HG02763 (cell line): ENCODE data around the gene DCAKD.

Source experiments
- ATAC-seq: cut with Tn5 transposase; IDR thresholded peaks from one replicate; pipeline ENCODE4 v1.9.1; 2021; ENCODE audit warnings: mild to moderate bottlenecking, moderate library complexity; ENCODE audit not compliant: unreplicated experiment

The DCAKD gene

GRCh38 chr17:45006927-45007461, 44.4 kb downstream of the DCAKD start:
- no peak for ATAC-seq

- ATAC-seq, result no peak
These were observed 45.7 kb downstream of the DCAKD start for GRCh38 chr17:45005700-45006099.

GRCh38 chr17:45004388-45004787, 47.0 kb downstream of the DCAKD start:
- ATAC-seq, result no peak

- no peak for ATAC-seq
These were observed 47.6 kb downstream of the DCAKD start for GRCh38 chr17:45003877-45004276.

DNA sequence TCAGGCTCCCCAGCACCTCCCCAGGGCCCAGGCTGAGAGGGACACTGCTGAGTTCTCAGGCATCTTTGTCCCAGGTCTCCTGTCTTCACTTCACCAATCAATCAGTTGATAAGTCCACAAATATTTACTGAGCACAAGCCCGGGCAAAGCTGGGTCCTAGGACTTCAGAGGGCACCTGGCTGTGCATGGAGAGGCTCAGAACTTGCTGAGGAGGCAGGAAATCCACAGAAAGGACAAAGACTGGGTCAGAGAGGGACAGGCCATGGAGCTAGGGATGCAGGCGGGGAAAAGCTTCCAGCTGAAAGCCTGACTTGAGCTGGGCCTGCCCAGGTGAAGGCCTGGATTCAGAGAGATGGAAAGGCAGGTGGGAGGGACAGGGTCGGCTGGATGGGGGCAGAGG, 50.1 kb downstream of the DCAKD start:
- no peak for ATAC-seq

- ATAC-seq, result no peak
These were observed 52.0 kb downstream of the DCAKD start for GRCh38 chr17:44999433-44999832.

GRCh38 chr17:44998646-44999045, 52.8 kb downstream of the DCAKD start:
- no peak for ATAC-seq

- no peak for ATAC-seq
These were observed 53.5 kb downstream of the DCAKD start for GRCh38 chr17:44997733-44998520.

DNA sequence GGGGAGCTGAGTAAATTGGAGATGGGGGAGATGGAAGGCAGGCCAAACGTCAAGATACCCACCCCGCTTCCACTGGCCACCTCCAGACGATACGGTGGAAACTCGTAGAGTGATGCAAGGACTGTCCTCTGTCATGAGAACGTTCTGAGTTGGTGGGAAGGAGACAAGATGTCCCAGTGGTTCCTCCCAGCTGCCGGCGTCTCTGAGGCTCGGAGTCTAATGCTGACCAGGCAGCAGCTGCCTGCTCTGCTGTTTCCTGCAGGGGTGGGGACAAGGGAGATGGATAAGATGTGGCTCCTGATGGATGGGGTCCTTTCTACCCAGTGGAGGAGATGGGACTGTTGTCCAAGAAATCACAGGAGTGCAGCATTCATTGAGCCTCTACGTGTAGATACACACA, 55.1 kb downstream of the DCAKD start:
- ATAC-seq, result no peak

GRCh38 chr17:44995436-44996001, 55.9 kb downstream of the DCAKD start:
- ATAC-seq, result no peak

- ATAC-seq, result no peak
These were observed 59.0 kb downstream of the DCAKD start for GRCh38 chr17:44992242-44992939.

DNA sequence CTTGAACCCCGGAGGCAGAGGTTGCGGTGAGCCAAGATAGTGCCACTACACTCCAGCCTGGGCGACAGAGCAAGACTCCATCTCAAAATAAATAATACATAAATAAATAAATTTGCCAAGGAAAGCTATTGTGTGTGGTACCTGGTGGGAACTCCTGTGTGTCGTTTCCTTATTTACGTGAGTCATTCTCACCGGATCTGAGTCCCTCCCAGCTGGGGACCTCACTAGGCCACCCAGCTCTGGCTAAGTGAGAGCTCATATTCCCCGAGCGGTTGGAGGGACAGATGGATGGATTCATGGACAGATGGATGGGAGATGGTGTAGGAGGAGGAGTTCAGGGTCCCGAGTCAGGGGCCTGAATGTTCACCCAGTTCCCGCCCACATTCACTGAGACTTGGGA, 60.4 kb downstream of the DCAKD start:
- ATAC-seq, result no peak

- ATAC-seq, result no peak
These were observed 61.8 kb downstream of the DCAKD start for GRCh38 chr17:44989552-44990138.

- no peak for ATAC-seq
These were observed 63.1 kb downstream of the DCAKD start for GRCh38 chr17:44988044-44988942.

DNA sequence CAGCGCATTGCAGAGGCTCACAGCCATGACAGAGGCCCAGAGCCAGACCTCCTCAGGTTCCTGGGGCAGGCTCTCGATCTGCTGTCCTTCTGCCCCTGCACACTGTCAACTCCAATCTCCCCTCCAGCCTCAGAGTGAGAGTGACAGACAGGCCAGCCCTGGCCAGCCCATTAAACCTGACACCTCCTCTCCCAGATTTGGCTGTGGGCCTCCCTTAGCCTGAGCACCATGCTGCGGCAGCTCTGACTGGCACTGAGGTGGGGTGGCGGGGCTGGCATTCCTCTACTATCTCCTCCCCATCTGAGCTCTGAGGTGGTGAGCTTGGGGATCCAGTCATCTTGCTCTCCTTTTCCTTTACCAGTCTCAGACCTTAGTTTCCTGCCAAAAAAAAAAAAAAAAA, 67.9 kb downstream of the DCAKD start:
- no peak for ATAC-seq

DNA sequence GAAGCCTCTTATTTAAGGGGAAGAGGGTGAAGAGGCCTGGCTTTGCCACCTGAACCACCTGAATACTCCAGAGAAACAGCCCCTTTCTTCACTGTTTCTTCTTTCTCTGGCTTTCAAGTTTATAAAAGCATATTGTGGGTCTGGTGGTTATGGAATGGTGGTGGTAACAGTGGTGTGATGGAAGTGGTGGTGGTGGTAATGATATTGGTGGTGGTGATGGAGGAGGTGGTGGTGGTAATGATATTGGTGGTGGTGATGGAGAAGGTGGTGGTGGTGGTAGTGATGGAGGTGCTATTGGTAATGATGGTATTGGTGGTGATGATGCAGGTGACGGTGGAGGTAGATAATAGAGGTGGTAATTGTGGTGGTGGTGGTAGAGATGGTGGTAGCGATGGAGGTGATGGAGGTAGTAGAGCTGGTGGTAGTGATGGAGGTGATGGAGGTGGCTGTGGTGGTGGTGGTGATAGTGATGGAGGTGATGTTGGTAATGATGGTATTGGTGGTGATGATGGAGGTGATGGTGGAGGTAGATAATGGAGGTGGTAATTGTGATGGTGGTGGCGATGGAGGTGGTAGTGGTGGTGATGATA, 69.2 kb downstream of the DCAKD start:
- no peak for ATAC-seq

DNA sequence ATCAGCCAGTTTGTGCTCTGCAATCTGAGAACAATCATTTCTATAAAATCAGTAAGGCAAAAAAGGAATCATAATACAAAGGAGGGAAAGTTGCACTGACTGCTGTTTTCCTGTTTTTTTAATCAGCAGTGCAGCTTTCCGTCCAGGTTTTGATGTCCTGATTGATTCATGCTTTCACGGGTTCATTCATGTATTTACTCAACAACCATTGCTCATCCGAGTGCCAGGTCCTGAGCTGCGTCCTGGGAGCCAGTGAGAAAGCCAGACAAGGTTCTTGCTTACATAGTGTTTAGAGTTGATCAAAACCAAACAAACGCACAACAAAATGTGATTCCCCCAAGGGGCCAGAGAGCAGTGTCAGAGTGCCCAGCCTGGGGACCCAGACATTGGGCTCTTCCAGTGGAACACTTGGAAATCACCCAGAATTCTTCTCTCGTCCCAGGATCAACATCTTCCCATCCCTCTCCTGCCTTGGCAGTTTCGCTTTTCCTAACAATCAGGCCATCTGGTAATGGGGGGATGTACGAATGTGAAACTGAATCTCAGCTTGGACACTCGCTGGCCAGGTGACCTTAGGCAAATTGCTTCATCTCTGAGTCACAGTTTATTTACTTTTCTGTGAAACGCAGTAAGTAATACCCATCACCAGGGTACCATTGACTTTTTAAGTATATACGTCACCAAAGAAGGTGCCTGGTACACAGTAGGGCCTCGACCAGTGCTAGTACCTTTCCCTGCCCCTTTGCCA, 70.0 kb downstream of the DCAKD start:
- no peak for ATAC-seq

GRCh38 chr17:44979426-44979995, 71.9 kb downstream of the DCAKD start:
- no peak for ATAC-seq

DNA sequence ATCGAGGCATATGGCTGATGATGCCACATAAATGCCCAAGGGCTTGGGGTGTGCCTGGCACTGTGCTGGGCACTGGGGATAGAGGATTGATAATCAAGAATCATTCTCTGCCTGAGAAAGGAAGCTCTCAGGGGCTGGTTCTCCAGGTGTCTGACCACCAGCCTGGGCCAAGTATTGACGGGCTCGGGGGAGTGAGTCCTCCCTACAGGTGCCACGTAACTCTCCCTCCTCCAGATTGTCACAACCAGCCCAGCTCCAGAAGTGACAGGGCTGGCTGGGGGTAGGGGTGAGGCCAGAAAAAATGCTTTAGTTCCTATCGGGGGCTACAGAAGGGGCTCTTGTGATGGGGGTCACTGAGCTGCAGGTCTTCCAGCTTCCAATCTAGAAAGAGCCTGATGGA, 72.6 kb downstream of the DCAKD start:
- ATAC-seq, result no peak
